ENCODE results near the gene KRTAP10-5.

The KRTAP10-5 gene

GRCh38 chr21:44547656-44548331, 32.6 kb downstream of the KRTAP10-5 start:
- peak; percentile 44 to 45 for DNase-seq

GRCh38 chr21:44544566-44544965, 35.8 kb downstream of the KRTAP10-5 start:
- DNase-seq: no peak

GRCh38 chr21:44542716-44543115, 37.7 kb downstream of the KRTAP10-5 start:
- DNase-seq: no peak

GRCh38 chr21:44540741-44541288, 39.6 kb downstream of the KRTAP10-5 start:
- DNase-seq: no peak

DNA sequence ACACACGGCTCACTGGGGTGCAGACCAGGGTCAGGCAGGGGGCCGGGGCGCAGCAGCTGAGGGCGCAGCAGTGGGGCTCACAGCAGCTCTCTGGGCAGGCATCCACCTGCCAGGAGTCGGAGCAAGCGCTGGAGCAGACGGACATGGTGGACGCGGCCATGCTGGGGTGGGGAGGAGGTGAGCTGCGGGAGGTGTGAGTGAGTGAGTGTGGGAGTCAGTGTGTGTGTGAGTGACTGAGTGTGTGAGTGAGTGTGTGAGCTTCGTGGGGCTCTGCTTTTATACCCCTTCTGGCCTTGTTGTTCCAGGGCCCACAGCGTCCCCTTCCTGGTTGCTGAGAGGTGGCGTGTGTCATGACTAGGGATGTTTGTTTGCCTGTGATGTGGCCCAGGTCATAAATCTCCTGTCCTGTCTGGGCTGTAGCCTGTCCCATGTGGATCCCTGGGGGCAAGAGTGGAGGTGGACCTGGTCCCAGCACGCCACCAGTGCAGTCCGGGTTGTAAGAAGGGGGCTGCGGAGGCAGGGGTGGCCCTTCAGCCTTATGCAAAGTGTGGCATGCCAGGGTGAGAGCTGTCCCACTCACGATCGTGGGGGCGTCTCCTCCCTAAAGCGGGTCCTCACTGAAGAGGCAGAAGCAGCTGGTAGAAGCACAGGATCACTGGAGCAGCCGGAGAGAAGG, 40.3 kb downstream of the KRTAP10-5 start, which contains the start of gene KRTAP10-1:
Gene KRTAP10-1, minus strand, starts transcription at position 205 of the 676 bp plus-strand sequence. Its CDS starts 45 bp downstream, at position 160.
- no peak for DNase-seq

GRCh38 chr21:44539046-44539445, 41.4 kb downstream of the KRTAP10-5 start:
- DNase-seq: no peak

DNA sequence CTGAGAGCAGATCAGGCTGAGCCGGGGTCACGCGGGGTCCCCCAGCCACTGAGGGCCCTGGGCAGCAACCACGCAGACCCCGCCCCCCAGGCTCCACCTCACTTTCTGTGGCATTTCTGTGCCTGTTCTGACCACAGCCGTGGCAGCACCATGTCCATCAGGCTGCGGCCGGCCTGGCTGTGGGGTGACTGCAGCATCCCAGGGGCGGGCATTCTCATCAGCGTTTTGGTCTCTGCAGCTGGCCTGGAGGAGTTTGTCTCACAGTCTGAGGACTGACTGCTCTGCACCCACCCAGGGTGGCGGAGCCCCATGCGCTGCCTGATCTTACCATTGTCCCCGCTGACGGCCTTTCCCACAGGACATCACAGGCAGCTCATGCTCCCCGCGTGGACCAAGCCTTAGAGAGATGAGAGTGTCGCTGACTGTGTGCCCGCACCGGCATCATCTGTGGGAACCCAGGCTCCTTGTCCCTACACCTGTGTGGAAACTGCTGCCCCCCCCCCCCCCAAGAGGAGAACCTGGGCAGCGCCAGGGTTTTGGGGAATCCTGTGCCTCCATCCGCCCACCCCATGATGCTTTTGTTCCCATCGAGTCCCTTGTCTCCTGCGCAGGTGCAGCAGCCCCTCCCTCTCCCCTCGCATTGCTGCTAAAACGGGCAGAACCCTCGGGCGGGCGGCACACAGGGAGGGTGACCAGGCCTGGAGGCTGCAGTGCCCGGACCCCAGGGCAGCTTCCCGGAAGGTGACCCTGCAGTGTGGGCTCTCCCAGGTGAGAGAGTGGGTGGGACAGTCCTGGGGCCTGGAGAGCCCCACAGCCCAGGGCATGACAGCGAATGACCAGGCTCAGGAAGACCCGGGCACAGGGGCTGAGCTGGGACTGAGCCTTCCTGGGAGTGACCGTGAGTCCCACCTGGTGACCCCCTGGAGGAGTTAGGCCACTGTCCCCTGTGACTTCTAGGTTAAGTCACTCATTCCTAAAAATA, 42.2 kb downstream of the KRTAP10-5 start:
- no peak for DNase-seq

DNA sequence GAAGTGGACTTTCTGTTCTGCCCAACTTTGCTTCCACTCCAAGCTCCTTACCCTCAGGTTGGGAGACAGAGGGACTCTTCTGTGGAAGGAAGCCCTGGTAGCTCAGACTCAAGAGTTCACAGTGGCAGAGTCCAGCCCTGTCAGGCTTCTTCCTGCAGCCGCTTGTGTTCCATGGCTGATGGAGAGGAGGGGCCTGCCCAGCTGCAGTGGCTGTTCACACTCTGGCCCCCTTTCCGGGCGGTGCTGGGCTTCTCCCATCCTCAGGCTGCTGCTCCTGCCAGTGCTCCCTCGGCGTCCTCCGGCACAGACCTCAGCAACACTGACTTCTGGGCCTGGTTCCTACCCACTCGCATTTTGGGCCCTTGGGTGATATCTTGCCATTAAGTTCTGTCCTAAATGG, 44.4 kb downstream of the KRTAP10-5 start:
- no peak for DNase-seq

DNA sequence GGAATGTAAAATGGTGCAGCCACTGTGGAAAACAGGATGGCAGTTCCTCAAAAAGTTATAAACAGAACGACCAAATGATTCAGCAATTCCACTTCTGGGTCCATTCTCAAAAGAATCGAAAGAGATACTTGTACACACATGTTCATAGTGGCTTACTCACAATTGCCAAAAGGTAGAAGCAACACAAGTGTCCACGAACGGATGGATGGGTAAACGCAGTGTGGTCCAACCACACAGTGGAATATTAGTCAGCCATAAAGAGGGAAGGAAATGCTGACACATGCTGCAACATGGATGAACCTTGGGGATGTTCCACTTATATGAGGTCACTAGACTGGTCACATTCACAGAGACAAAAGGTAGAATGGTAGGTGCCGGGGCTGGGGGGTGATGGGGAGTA, 45.7 kb downstream of the KRTAP10-5 start:
- DNase-seq: no peak

DNA sequence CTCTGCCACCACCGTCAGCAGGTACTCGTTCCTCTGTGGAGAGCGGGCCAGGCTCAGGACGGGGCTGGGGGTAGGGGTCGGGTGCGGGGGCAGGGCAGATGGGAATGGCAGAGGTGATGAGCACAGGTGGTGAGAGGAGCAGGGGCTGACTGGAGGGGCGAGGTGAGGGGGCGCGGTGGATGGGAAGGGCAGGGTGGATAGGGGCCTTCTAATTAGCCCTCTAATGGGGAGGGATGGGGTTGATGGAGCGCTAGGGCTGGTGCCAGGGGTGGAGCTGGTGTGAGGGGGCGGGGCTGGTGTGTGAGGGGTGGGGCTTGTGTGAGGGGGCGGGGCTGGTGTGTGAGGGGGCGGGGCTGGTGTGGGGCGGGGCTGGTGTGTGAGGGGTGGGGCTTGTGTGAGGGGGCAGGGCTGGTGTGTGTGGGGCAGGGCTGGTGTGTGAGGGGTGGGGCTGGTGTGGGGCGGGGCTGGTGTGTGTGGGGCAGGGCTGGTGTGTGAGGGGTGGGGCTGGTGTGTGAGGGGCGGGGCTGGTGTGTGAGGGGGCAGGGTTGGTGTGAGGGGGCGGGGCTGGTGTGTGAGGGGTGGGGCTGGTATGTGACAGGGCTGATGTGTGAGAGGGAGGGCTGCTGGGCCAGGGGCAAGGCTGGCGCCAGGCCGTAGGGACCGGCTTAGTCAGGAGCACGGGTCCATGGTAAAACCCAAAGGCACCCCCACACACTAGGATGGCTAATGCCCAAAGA, 46.3 kb downstream of the KRTAP10-5 start:
- DNase-seq: no peak

GRCh38 chr21:44533121-44533890, 47.1 kb downstream of the KRTAP10-5 start:
- no peak for DNase-seq

DNA sequence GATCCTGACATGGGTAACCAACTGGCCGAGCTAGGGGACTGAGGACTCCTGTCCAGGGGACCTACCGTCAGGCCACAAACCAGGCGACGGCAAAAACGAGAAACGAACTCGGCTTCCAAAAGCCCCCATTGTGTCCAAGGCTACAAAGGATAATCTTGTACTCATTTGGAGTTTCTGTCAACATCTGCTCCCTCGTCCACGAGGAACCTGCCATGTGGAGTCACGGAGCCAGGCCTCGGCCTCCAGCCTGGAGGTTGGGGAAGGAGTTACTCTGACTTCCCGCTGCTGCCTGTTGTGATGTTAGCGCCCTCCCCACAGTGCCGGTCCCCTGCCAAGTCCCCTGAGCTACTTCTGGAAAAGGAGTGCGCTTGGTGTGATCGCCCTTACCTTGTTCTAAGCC, 47.7 kb downstream of the KRTAP10-5 start:
- DNase-seq: no peak

- no peak for DNase-seq
Measured at GRCh38 chr21:44531606-44532564, 48.5 kb downstream of the KRTAP10-5 start.

GRCh38 chr21:44530903-44531605, 49.4 kb downstream of the KRTAP10-5 start:
- no peak for DNase-seq

- DNase-seq: no peak
Measured at GRCh38 chr21:44530221-44530902, 50.0 kb downstream of the KRTAP10-5 start.

GRCh38 chr21:44529503-44530125, 50.8 kb downstream of the KRTAP10-5 start:
- no peak for DNase-seq
